ENCODE data around the gene CD47.

CD47 gene

GRCh38 chr3:108092501-108092900, 1.7 kb upstream of the CD47 start:
- in situ Hi-C loops (cut with HindIII; ENCODE audit: low sequenced_read_pairs) = no loop called here

- in situ Hi-C loops (cut with HindIII; ENCODE audit: low sequenced_read_pairs) = no loop called here
These were observed 843 bp upstream of the CD47 start for GRCh38 chr3:108091498-108092250.

- in situ Hi-C loops (cut with HindIII; ENCODE audit: low sequenced_read_pairs) = no loop called here
These were observed 656 bp downstream of the CD47 start for GRCh38 chr3:108090049-108090700.

- in situ Hi-C loops (cut with HindIII; ENCODE audit: low sequenced_read_pairs) = no loop called here
These were observed 1.3 kb downstream of the CD47 start for GRCh38 chr3:108089579-108089978.

GRCh38 chr3:108088697-108089096, 2.1 kb downstream of the CD47 start:
- in situ Hi-C loops (cut with HindIII; ENCODE audit: low sequenced_read_pairs) = no loop called here

- in situ Hi-C loops (cut with HindIII; ENCODE audit: low sequenced_read_pairs) = no loop called here
These were observed 2.7 kb downstream of the CD47 start for GRCh38 chr3:108088146-108088545.

- in situ Hi-C loops (cut with HindIII; ENCODE audit: low sequenced_read_pairs) = no loop called here
These were observed 4.2 kb downstream of the CD47 start for GRCh38 chr3:108086653-108087052.

GRCh38 chr3:108085810-108086350, 5.0 kb downstream of the CD47 start:
- in situ Hi-C loops (cut with HindIII; ENCODE audit: low sequenced_read_pairs) = no loop called here

GRCh38 chr3:108085370-108085769, 5.5 kb downstream of the CD47 start:
- in situ Hi-C loops (cut with HindIII; ENCODE audit: low sequenced_read_pairs) = no loop called here

GRCh38 chr3:108079877-108080276, 11.0 kb downstream of the CD47 start:
- in situ Hi-C loops (cut with HindIII; ENCODE audit: low sequenced_read_pairs) = no loop called here

- in situ Hi-C loops (cut with HindIII; ENCODE audit: low sequenced_read_pairs) = no loop called here
These were observed 11.8 kb downstream of the CD47 start for GRCh38 chr3:108079043-108079442.

- in situ Hi-C loops (cut with HindIII; ENCODE audit: low sequenced_read_pairs) = no loop called here
These were observed 14.3 kb downstream of the CD47 start for GRCh38 chr3:108076564-108076963.

- in situ Hi-C loops (cut with HindIII; ENCODE audit: low sequenced_read_pairs) = no loop called here
These were observed 16.9 kb downstream of the CD47 start for GRCh38 chr3:108073764-108074431.

GRCh38 chr3:108071368-108071767, 19.5 kb downstream of the CD47 start:
- in situ Hi-C loops (cut with HindIII; ENCODE audit: low sequenced_read_pairs) = no loop called here

- in situ Hi-C loops (cut with HindIII; ENCODE audit: low sequenced_read_pairs) = no loop called here
These were observed 20.5 kb downstream of the CD47 start for GRCh38 chr3:108070356-108070755.

- in situ Hi-C loops (cut with HindIII; ENCODE audit: low sequenced_read_pairs) = no loop called here
These were observed 23.1 kb downstream of the CD47 start for GRCh38 chr3:108067768-108068167.

GRCh38 chr3:108065096-108065495, 25.7 kb downstream of the CD47 start:
- in situ Hi-C loops (cut with HindIII; ENCODE audit: low sequenced_read_pairs) = no loop called here

GRCh38 chr3:108064293-108064887, 26.4 kb downstream of the CD47 start:
- in situ Hi-C loops (cut with HindIII; ENCODE audit: low sequenced_read_pairs) = no loop called here

GRCh38 chr3:108062051-108062450, 28.8 kb downstream of the CD47 start:
- in situ Hi-C loops (cut with HindIII; ENCODE audit: low sequenced_read_pairs) = no loop called here

GRCh38 chr3:108060331-108060730, 30.5 kb downstream of the CD47 start:
- in situ Hi-C loops (cut with HindIII; ENCODE audit: low sequenced_read_pairs) = no loop called here

- in situ Hi-C loops (cut with HindIII; ENCODE audit: low sequenced_read_pairs) = no loop called here
These were observed 34.9 kb downstream of the CD47 start for GRCh38 chr3:108055931-108056330.
